Keratinocyte (primary cell): ENCODE measurements around the gene ACTL10. TPM values are rescaled to one million over a fixed set of nuclear protein-coding genes. Genes with fewer than 3 reads are reported as not detected.

Experiments used
- DNase-seq: peaks from one replicate; pipeline ENCODE4 v3.0.0-alpha.2; 2011; ENCODE audit warnings: low read depth, missing footprints, low spot score
- FAIRE-seq: peaks from 2 replicates; lab custom pipeline; 2011; peaks lifted over from hg19 to GRCh38; lab: Jason Lieb, UNC
- H2AFZ ChIP-seq: 2 replicates; pipeline ENCODE4 v1.6.0; 2012; ENCODE audit warnings: low read length, control low read depth, inconsistent platforms; ENCODE audit not compliant: control insufficient read depth
- H3K27ac ChIP-seq: 2 replicates; pipeline ENCODE4 v1.5.1; 2011; ENCODE audit warnings: low read length; ENCODE audit not compliant: control insufficient read depth, insufficient read depth
- H3K27me3 ChIP-seq: 3 replicates; pipeline ENCODE4 v1.6.0; 2011; ENCODE audit warnings: low read length; ENCODE audit not compliant: control insufficient read depth, insufficient read depth; ENCODE audit errors: extremely low read depth
- H3K36me3 ChIP-seq, 2 experiments: 2 replicates in 1 of 2; 3 replicates in 1 of 2; pipeline ENCODE4 v1.5.1; 2011; ENCODE audit warnings: low read length in 2 of 2, mild to moderate bottlenecking in 1 of 2; ENCODE audit not compliant: control insufficient read depth in 2 of 2, insufficient read depth in 2 of 2; ENCODE audit errors: extremely low read depth in 1 of 2
- H3K4me1 ChIP-seq: 3 replicates; pipeline ENCODE4 v1.5.1; 2011; ENCODE audit warnings: low read length; ENCODE audit not compliant: control insufficient read depth, insufficient read depth; ENCODE audit errors: extremely low read depth
- H3K4me2 ChIP-seq: 3 replicates; pipeline ENCODE4 v1.6.0; 2011; ENCODE audit warnings: low read depth, low read length; ENCODE audit not compliant: control insufficient read depth, insufficient read depth; ENCODE audit errors: extremely low read depth
- H3K4me3 ChIP-seq, 3 experiments: fragments of 200-600 bp in 1 of 3; sonication (generic) in 1 of 3; 2 replicates in 2 of 3; 3 replicates in 1 of 3; pipeline ENCODE4 v1.5.1; 2011 to 2016; ENCODE audit warnings: low read length in 3 of 3, mild to moderate bottlenecking in 3 of 3, control low read depth in 2 of 3, inconsistent platforms in 1 of 3, low read depth in 1 of 3, mixed read lengths in 1 of 3, mixed run types in 1 of 3, moderate library complexity in 1 of 3; ENCODE audit not compliant: control insufficient read depth in 2 of 3, insufficient read depth in 2 of 3; ENCODE audit errors: extremely low read depth in 1 of 3
- H3K79me2 ChIP-seq: 2 replicates; pipeline ENCODE4 v1.6.0; 2012; ENCODE audit warnings: low read length; ENCODE audit not compliant: control insufficient read depth, insufficient read depth
- H3K9ac ChIP-seq: 3 replicates; pipeline ENCODE4 v1.6.0; 2011; ENCODE audit warnings: low read length; ENCODE audit not compliant: control insufficient read depth, insufficient read depth; ENCODE audit errors: extremely low read depth
- H3K9me1 ChIP-seq: 3 replicates; pipeline ENCODE4 v1.6.0; 2011; ENCODE audit warnings: low read length; ENCODE audit not compliant: control insufficient read depth, insufficient read depth; ENCODE audit errors: extremely low read depth
- H3K9me3 ChIP-seq: 2 replicates; pipeline ENCODE4 v1.5.1; 2012; ENCODE audit warnings: low read depth, low read length; ENCODE audit not compliant: control insufficient read depth
- H4K20me1 ChIP-seq: 3 replicates; pipeline ENCODE4 v1.6.0; 2011; ENCODE audit warnings: low read length; ENCODE audit not compliant: control insufficient read depth, insufficient read depth; ENCODE audit errors: extremely low read depth
- CTCF ChIP-seq, 3 experiments: IDR thresholded peaks in 1 of 3; conservative IDR thresholded peaks in 1 of 3; optimal IDR thresholded peaks in 1 of 3; 2 replicates in 2 of 3; 3 replicates in 1 of 3; pipeline versions ENCODE3 to v1.5.1; 2011; ENCODE audit warnings: low read length in 3 of 3, mild to moderate bottlenecking in 3 of 3, moderate library complexity in 2 of 3, control low read depth in 1 of 3, inconsistent platforms in 1 of 3; ENCODE audit not compliant: insufficient read depth in 2 of 3; ENCODE audit errors: extremely low read depth in 1 of 3
- EZH2 ChIP-seq: IDR thresholded peaks from one replicate; pipeline ENCODE4 v1.6.1; 2012; ENCODE audit warnings: inconsistent platforms, mild to moderate bottlenecking, low read length, moderate library complexity
- dilution Hi-C: fragments of 300-500 bp; cut with MboI; formaldehyde crosslinking; loops from one replicate; pipeline ENCODE4 v1.7.0; 2020; ENCODE audit warnings: low sequenced_read_pairs; ENCODE audit not compliant: extremely low pct_ligation_motif_present
- polyA plus RNA-seq, 5 experiments: library from polyadenylated mRNA; depleted of rRNA in 3 of 5; stranded (reverse) in 3 of 5; stranded (forward) in 1 of 5; unstranded in 1 of 5; fragments of >200 nt; gene quantifications; 1 replicate in 1 of 5; 2 replicates in 3 of 5; 3 replicates in 1 of 5; pipeline versions ENCODE4 v1.2.1 to v1.2.3, GENCODE V29; 2011 to 2012; ENCODE audit warnings: missing spikeins in 2 of 5, low read depth in 1 of 5, low replicate concordance in 1 of 5

The ACTL10 gene
- polyA plus RNA-seq, 1 donor (not counting 4 experiments of a cell fraction or from before 2014, with no cell fraction given): 0.28 TPM

DNA sequence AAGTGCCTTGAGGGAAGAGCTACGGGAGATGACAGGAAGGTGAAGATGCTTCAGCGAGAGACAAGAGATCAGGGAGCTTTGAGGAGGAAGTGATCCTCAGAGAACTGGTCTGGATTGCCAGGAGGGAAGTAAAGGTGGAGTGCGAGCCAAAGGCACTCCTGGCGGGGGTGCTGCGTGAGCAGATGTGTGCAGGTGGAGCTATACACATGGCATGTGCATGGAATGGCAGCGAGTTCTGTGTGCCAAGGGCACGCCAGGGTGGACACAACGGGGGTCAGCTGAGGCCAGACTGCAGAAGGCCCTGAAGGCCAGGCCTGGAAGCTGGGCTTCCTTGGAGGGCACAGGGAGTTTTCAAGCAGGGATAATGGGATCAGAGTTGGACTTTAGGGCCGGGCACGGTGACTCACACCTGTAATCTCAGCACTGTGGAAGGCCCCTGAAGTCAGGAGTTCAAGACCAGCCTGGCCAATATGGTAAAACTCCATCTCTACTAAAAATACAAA is 47.2 kb downstream of the ACTL10 start:
- Histone ChIP-seq H3K4me1 (peaks cover 2% of the 10 kb centered on the region), H3K36me3 (peaks cover 0 to 1% of the 10 kb centered on the region in 2 experiments), H3K27ac (no peak overlapping the region), H3K9me1 (no peaks in the 10 kb centered on the region), H3K9ac (no peak overlapping the region), H3K79me2 (no peaks in the 10 kb centered on the region), H3K9me3 (no peaks in the 10 kb centered on the region), H3K4me2 (no peak overlapping the region), H2AFZ (no peak overlapping the region), H3K27me3 (no peaks in the 10 kb centered on the region), H4K20me1 (no peaks in the 10 kb centered on the region), H3K4me3 (no peak overlapping the region)
- FAIRE-seq (no peak), DNase-seq (no peak)
- dilution Hi-C loops: no loop called here
- TF ChIP-seq CTCF (optimal IDR thresholded peaks at IDR 0.05 in 1 of 3, IDR thresholded peaks at IDR 0.05 in 1 of 3, conservative IDR thresholded peaks at IDR 0.05 in 1 of 3; ENCODE audit: extremely low read depth in 1 of 3, insufficient read depth in 2 of 3, low read length in 3 of 3) (no peak), EZH2 (no peak)

DNA sequence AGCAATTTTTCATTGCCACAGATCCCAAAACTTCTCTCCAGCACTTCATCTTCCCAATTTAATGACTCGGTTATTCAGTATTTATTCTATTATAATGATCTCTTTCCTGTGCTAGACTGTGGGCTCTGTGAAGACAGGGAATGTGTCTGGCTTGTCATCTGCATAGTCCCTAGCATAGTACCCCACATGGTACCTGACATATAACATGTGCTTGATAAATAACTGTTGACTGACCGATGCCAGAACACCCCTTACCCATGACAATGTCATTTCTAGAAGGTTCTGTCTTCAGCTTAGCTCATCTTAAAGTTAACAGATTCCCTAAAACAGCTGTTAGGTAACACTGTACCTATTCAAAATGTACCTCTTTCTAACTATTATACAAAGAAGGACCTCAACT is 49.8 kb downstream of the ACTL10 start:
- TF ChIP-seq EZH2: no peak
- no peak for TF ChIP-seq CTCF (optimal IDR thresholded peaks at IDR 0.05 in 1 of 3, IDR thresholded peaks at IDR 0.05 in 1 of 3, conservative IDR thresholded peaks at IDR 0.05 in 1 of 3; ENCODE audit: extremely low read depth in 1 of 3, insufficient read depth in 2 of 3, low read length in 3 of 3)
- FAIRE-seq: no peak
- dilution Hi-C loops: no loop called here
- no peak overlapping the region for H3K4me3 ChIP-seq
- peaks cover 7% of the 10 kb centered on the region for H3K4me1 ChIP-seq
- H3K27me3 ChIP-seq: no peaks in the 10 kb centered on the region
- no peak overlapping the region for H3K9ac ChIP-seq
- no peak for DNase-seq
- H3K36me3 ChIP-seq: peaks cover 0 to 1% of the 10 kb centered on the region in 2 experiments
- H4K20me1 ChIP-seq: no peaks in the 10 kb centered on the region
- H3K79me2 ChIP-seq: no peaks in the 10 kb centered on the region
- no peak overlapping the region for H3K4me2 ChIP-seq
- H3K27ac ChIP-seq: no peak overlapping the region
- H2AFZ ChIP-seq: no peak overlapping the region
- no peaks in the 10 kb centered on the region for H3K9me3 ChIP-seq
- no peaks in the 10 kb centered on the region for H3K9me1 ChIP-seq

Other genes with a start within 250 kb of the ACTL10 start
- gene SNTA1, start 223.2 kb upstream of the ACTL10 start, polyA plus RNA-seq: 3.6 to 6.5 TPM (median 4.8 TPM) in 3 replicates
- gene CBFA2T2, start 176.8 kb upstream of the ACTL10 start, polyA plus RNA-seq: 5.5 to 8.7 TPM (median 6.8 TPM) in 3 replicates
- 0.02 to 0.03 TPM in 2 of 3 replicates, not detected in the other for gene C20orf144, start 4.6 kb upstream of the ACTL10 start, polyA plus RNA-seq
- 3.8 to 10.3 TPM (median 4.6 TPM) in 3 replicates for gene NECAB3, start 7.5 kb downstream of the ACTL10 start, polyA plus RNA-seq
- 1.3 to 3.4 TPM (median 2.8 TPM) in 3 replicates for gene E2F1, start 19.4 kb downstream of the ACTL10 start, polyA plus RNA-seq
- gene PXMP4, start 53.4 kb downstream of the ACTL10 start, polyA plus RNA-seq: 3.2 to 6.3 TPM (median 6.1 TPM) in 3 replicates
- gene ZNF341, start 65.1 kb downstream of the ACTL10 start, polyA plus RNA-seq: 1.7 to 3.2 TPM (median 2.5 TPM) in 3 replicates
- gene CHMP4B, start 144.4 kb downstream of the ACTL10 start, polyA plus RNA-seq: 44.9 to 72.2 TPM (median 68.2 TPM) in 3 replicates